ENCODE measurements around the gene SH3RF3.

- no peak for TF ChIP-seq CTCF (IDR thresholded peaks at IDR 0.05)
- no peak for TF ChIP-seq POLR2A (IDR thresholded peaks at IDR 0.05)
- TF ChIP-seq POLR2AphosphoS5 (IDR thresholded peaks at IDR 0.05), result no peak
Measured at GRCh38 chr2:109451671-109452070, 322.7 kb downstream of the SH3RF3 start.

All from upper lobe of left lung (tissue), 4 donors.